OCI-LY7 (cell line): ENCODE data around the gene CTNNA3. TPM values are rescaled to one million over a fixed set of nuclear protein-coding genes. Genes with fewer than 3 reads are reported as not detected.

ENCODE experiments used
- BruUV-seq: library from RNA; stranded (reverse); fragments of 400-500 nt; replicated peaks from 2 replicates; lab custom pipeline; 2021; lab: Mats Ljungman, UMichigan
- CTCF ChIA-PET: fragments of 300-600 bp; sonication (Branson Sonifier 250); formaldehyde crosslinking; loops from one replicate; lab custom pipeline; 2022; ENCODE audit warnings: antibody characterized with exemption; ENCODE audit not compliant: unreplicated experiment; lab: Charles Lee
- POLR2A ChIA-PET: fragments of 300-600 bp; sonication (Branson Sonifier 250); formaldehyde crosslinking; loops from one replicate; lab custom pipeline; 2022; ENCODE audit warnings: antibody characterized with exemption; lab: Charles Lee
- DNase-seq: peaks from one replicate; pipeline ENCODE4 v3.0.0-alpha.2; 2015; ENCODE audit warnings: low spot score
- H2AFZ ChIP-seq: fragments of 200-600 bp; sonication (generic), shearing (Covaris generic); 2 replicates; pipeline ENCODE4 v1.6.1; 2014; ENCODE audit warnings: mild to moderate bottlenecking, antibody characterized with exemption, low read length, moderate library complexity
- H3K27ac ChIP-seq: fragments of 200-600 bp; sonication (generic); 2 replicates; pipeline ENCODE4 v1.5.1; 2014; ENCODE audit warnings: mixed run types, low read depth, mild to moderate bottlenecking, moderate library complexity, low read length, inconsistent platforms; ENCODE audit not compliant: poor library complexity, severe bottlenecking
- H3K36me3 ChIP-seq: fragments of 200-600 bp; sonication (generic); 2 replicates; pipeline ENCODE4 v1.6.1; 2014; ENCODE audit warnings: mild to moderate bottlenecking, antibody characterized with exemption, low read length, moderate library complexity, mixed read lengths; ENCODE audit not compliant: insufficient read depth
- H3K4me1 ChIP-seq: fragments of 200-600 bp; sonication (generic); 2 replicates; pipeline ENCODE4 v1.5.1; 2014; ENCODE audit warnings: mild to moderate bottlenecking, low read length; ENCODE audit not compliant: insufficient read depth, poor library complexity, severe bottlenecking
- H3K4me2 ChIP-seq: fragments of 200-600 bp; sonication (generic); 2 replicates; pipeline ENCODE4 v1.6.1; 2014; ENCODE audit warnings: mild to moderate bottlenecking, low read length
- H3K4me3 ChIP-seq: fragments of 200-600 bp; sonication (generic); 2 replicates; pipeline ENCODE4 v1.5.1; 2014; ENCODE audit warnings: mild to moderate bottlenecking, low read depth, low read length; ENCODE audit not compliant: poor library complexity, severe bottlenecking
- H3K79me2 ChIP-seq: fragments of 200-600 bp; sonication (generic); 2 replicates; pipeline ENCODE4 v1.6.1; 2016; ENCODE audit warnings: low read depth, mild to moderate bottlenecking, low read length, moderate library complexity, mixed read lengths; ENCODE audit not compliant: insufficient read depth
- H3K9me2 ChIP-seq: fragments of 200-600 bp; sonication (generic); 2 replicates; pipeline ENCODE4 v1.6.1; 2016; ENCODE audit warnings: mild to moderate bottlenecking, low read length, mixed read lengths; ENCODE audit not compliant: insufficient read depth
- H3K9me3 ChIP-seq: fragments of 200-600 bp; sonication (generic); 2 replicates; pipeline ENCODE4 v1.6.1; 2014; ENCODE audit warnings: mild to moderate bottlenecking, mixed run types, low read length, mixed read lengths
- H4K20me1 ChIP-seq: fragments of 200-600 bp; sonication (generic); 2 replicates; pipeline ENCODE4 v1.6.1; 2014; ENCODE audit warnings: mild to moderate bottlenecking, antibody characterized with exemption, low read length, moderate library complexity, mixed read lengths; ENCODE audit not compliant: insufficient read depth
- EZH2phosphoT487 ChIP-seq: fragments of 200-600 bp; sonication (generic); IDR thresholded peaks from 2 replicates; pipeline ENCODE4 v1.6.1; 2018; ENCODE audit warnings: low read depth, borderline replicate concordance, mild to moderate bottlenecking, mixed run types, antibody characterized with exemption, low read length, moderate library complexity, mixed read lengths
- intact Hi-C: fragments of 100-400 bp; cut with micrococcal nuclease; formaldehyde crosslinking; loops from one replicate; pipeline ENCODE4 v1.10.0; 2022; ENCODE audit not compliant: unreplicated experiment
- total RNA-seq, 2 experiments: library from RNA; depleted of rRNA in 1 of 2; stranded (reverse); fragments of >200 nt in 1 of 2; shearing (Covaris generic) in 1 of 2; gene quantifications; 2 replicates each; pipeline ENCODE4 v1.2.3, GENCODE V29; 2014 to 2022
- TF ChIP-seq, protein P1 (sequence below): fragments of 200-600 bp; sonication (generic); conservative IDR thresholded peaks from 2 replicates; pipeline ENCODE4 v1.5.1; 2014; ENCODE audit warnings: mild to moderate bottlenecking, antibody characterized with exemption, low read length, moderate library complexity, mixed read lengths

Gene CTNNA3
- total RNA-seq, 2 experiments from 2014 or later = not detected

GRCh38 chr10:67612176-67612575 is 83.8 kb downstream of the CTNNA3 start:
- Histone ChIP-seq H3K4me1 (no peaks in the 10 kb centered on the region), H3K9me2 (no peaks in the 10 kb centered on the region), H3K9me3 (no peaks in the 10 kb centered on the region), H3K27ac (no peak overlapping the region), H3K4me2 (no peak overlapping the region), H4K20me1 (no peaks in the 10 kb centered on the region), H2AFZ (no peak overlapping the region), H3K36me3 (no peaks in the 10 kb centered on the region), H3K4me3 (no peak overlapping the region), H3K79me2 (no peaks in the 10 kb centered on the region)
- TF ChIP-seq, protein P1, sequence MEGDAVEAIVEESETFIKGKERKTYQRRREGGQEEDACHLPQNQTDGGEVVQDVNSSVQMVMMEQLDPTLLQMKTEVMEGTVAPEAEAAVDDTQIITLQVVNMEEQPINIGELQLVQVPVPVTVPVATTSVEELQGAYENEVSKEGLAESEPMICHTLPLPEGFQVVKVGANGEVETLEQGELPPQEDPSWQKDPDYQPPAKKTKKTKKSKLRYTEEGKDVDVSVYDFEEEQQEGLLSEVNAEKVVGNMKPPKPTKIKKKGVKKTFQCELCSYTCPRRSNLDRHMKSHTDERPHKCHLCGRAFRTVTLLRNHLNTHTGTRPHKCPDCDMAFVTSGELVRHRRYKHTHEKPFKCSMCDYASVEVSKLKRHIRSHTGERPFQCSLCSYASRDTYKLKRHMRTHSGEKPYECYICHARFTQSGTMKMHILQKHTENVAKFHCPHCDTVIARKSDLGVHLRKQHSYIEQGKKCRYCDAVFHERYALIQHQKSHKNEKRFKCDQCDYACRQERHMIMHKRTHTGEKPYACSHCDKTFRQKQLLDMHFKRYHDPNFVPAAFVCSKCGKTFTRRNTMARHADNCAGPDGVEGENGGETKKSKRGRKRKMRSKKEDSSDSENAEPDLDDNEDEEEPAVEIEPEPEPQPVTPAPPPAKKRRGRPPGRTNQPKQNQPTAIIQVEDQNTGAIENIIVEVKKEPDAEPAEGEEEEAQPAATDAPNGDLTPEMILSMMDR = no peak
- no peak for TF ChIP-seq EZH2phosphoT487
- intact Hi-C loops = no loop called here
- no TSS peak for BruUV-seq
- ChIA-PET POLR2A (no interaction called here), CTCF (no interaction called here)
- DNase-seq = no peak

GRCh38 chr10:67609996-67610793 is 85.8 kb downstream of the CTNNA3 start:
- Histone ChIP-seq H3K4me2 (no peak overlapping the region), H3K27ac (no peak overlapping the region), H3K4me3 (no peak overlapping the region), H3K79me2 (no peaks in the 10 kb centered on the region), H3K4me1 (no peaks in the 10 kb centered on the region), H3K9me2 (no peaks in the 10 kb centered on the region), H2AFZ (no peak overlapping the region), H3K36me3 (no peaks in the 10 kb centered on the region), H4K20me1 (no peaks in the 10 kb centered on the region), H3K9me3 (no peaks in the 10 kb centered on the region)
- no peak for DNase-seq
- no TSS peak for BruUV-seq
- TF ChIP-seq EZH2phosphoT487 = no peak
- TF ChIP-seq, protein P1 = no peak
- ChIA-PET POLR2A (no interaction called here), CTCF (no interaction called here)
- intact Hi-C loops = no loop called here

DNA sequence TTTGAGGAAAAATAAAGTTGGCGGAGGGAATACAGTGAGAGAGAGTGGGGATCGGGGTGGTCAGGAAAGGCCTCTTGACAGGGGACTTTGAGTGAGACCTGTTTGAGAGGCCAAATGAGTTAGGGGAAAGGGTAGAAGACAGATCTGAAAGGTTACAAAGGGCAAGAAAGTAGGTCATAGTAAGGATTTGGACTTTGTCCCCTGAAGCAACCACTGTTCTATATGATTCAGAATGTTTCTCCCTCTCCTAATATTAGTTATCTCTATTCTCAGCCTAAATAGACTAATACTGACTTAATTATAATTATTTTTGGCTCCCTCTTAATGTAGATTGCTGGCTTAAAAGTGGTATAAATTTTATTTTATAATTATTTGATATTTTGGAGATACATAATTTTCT is 88.0 kb downstream of the CTNNA3 start:
- H3K9me2 ChIP-seq = no peaks in the 10 kb centered on the region
- DNase-seq = no peak
- POLR2A ChIA-PET = no interaction called here
- no peak overlapping the region for H3K4me3 ChIP-seq
- TF ChIP-seq EZH2phosphoT487 = no peak
- TF ChIP-seq, protein P1 = no peak
- no peaks in the 10 kb centered on the region for H3K36me3 ChIP-seq
- intact Hi-C loops = no loop called here
- H3K9me3 ChIP-seq = no peaks in the 10 kb centered on the region
- no peaks in the 10 kb centered on the region for H3K4me1 ChIP-seq
- H4K20me1 ChIP-seq = no peaks in the 10 kb centered on the region
- no TSS peak for BruUV-seq
- CTCF ChIA-PET = no interaction called here
- no peaks in the 10 kb centered on the region for H3K79me2 ChIP-seq
- H3K27ac ChIP-seq = no peak overlapping the region
- H3K4me2 ChIP-seq = no peak overlapping the region
- no peak overlapping the region for H2AFZ ChIP-seq
